Testis (tissue), 2 donors: ENCODE data around the gene KAT2A.

ENCODE experiments used
- POLR2A ChIP-seq: fragments of 450-650 bp; IDR thresholded peaks from one replicate; pipeline ENCODE4 v1.6.1; 2017; ENCODE audit warnings: antibody characterized with exemption, mild to moderate bottlenecking, moderate library complexity
- TF ChIP-seq, protein P1 (sequence below), 3 experiments: fragments of 450-650 bp in 2 of 3; fragments of 200-600 bp in 1 of 3; sonication (generic) in 1 of 3; IDR thresholded peaks; one replicate each; pipeline ENCODE4 v1.5.1; 2016 to 2019; ENCODE audit warnings: antibody characterized with exemption in 3 of 3, mild to moderate bottlenecking in 2 of 3, moderate library complexity in 1 of 3

GRCh38 chr17:42098730-42099399, 22.3 kb downstream of the KAT2A start:
- TF ChIP-seq, protein P1, sequence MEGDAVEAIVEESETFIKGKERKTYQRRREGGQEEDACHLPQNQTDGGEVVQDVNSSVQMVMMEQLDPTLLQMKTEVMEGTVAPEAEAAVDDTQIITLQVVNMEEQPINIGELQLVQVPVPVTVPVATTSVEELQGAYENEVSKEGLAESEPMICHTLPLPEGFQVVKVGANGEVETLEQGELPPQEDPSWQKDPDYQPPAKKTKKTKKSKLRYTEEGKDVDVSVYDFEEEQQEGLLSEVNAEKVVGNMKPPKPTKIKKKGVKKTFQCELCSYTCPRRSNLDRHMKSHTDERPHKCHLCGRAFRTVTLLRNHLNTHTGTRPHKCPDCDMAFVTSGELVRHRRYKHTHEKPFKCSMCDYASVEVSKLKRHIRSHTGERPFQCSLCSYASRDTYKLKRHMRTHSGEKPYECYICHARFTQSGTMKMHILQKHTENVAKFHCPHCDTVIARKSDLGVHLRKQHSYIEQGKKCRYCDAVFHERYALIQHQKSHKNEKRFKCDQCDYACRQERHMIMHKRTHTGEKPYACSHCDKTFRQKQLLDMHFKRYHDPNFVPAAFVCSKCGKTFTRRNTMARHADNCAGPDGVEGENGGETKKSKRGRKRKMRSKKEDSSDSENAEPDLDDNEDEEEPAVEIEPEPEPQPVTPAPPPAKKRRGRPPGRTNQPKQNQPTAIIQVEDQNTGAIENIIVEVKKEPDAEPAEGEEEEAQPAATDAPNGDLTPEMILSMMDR (IDR thresholded peaks at IDR 0.05) = no peak
- TF ChIP-seq POLR2A = no peak
